Lower lobe of right lung (tissue), 2 donors: ENCODE data around the gene BMAL2. TPM values are rescaled to one million over a fixed set of nuclear protein-coding genes. Genes with fewer than 3 reads are reported as not detected.

Source experiments
- ATAC-seq, 2 donors: fragments of 200-7000 bp; cut with Tn5 transposase; one replicate each; pipeline ENCODE4 v1.9.1; 2020 to 2022; ENCODE audit warnings: mild to moderate bottlenecking in 2 of 2, moderate library complexity in 2 of 2
- DNase-seq: peaks from one replicate; pipeline ENCODE4 v3.0.0-alpha.2; 2020
- H3K27ac ChIP-seq: fragments of 200-600 bp; one replicate; pipeline ENCODE4 v1.8.0; 2022
- H3K27me3 ChIP-seq: fragments of 200-600 bp; one replicate; pipeline ENCODE4 v1.8.0; 2022; ENCODE audit warnings: low read depth
- H3K36me3 ChIP-seq: fragments of 200-600 bp; one replicate; pipeline ENCODE4 v1.8.0; 2022; ENCODE audit warnings: mild to moderate bottlenecking
- H3K4me1 ChIP-seq: fragments of 200-600 bp; one replicate; pipeline ENCODE4 v1.8.0; 2022
- H3K4me3 ChIP-seq: fragments of 200-600 bp; one replicate; pipeline ENCODE4 v1.8.0; 2022; ENCODE audit warnings: mild to moderate bottlenecking
- H3K9me3 ChIP-seq: fragments of 200-600 bp; one replicate; pipeline ENCODE4 v1.8.0; 2022
- intact Hi-C: fragments of 100-400 bp; cut with DNase I; formaldehyde crosslinking; loops from one replicate; pipeline ENCODE4 v1.11.0; 2022
- total RNA-seq: library from RNA; stranded (reverse); fragmentation: NEBNext Ultra II Directional; extraction: Animal tissue kit (Norgen Biotek cat#: 25700); gene quantifications from one replicate; pipeline ENCODE4 v1.2.1, GENCODE V29; 2021
- TF ChIP-seq, protein P1 (sequence below): fragments of 200-600 bp; IDR thresholded peaks from one replicate; pipeline ENCODE4 v1.8.0; 2022; ENCODE audit warnings: antibody characterized with exemption, mild to moderate bottlenecking
- donor health status: DM: no; HTN: yes; CAD: no; lungs with severe emphysema.

The BMAL2 gene
- total RNA-seq, 1 donor from 2014 or later = 2.6 TPM

GRCh38 chr12:27336282-27336653 lies 3.6 kb downstream of the BMAL2 start:
- no peak overlapping the region for H3K27ac ChIP-seq
- no peaks in the 10 kb centered on the region for H3K27me3 ChIP-seq
- DNase-seq (no peak), ATAC-seq (peak in 1 of 2 donors; percentile 34)
- peaks cover 21% of the 10 kb centered on the region for H3K4me1 ChIP-seq
- H3K36me3 ChIP-seq = no peaks in the 10 kb centered on the region
- H3K4me3 ChIP-seq = no peak overlapping the region
- TF ChIP-seq, protein P1, sequence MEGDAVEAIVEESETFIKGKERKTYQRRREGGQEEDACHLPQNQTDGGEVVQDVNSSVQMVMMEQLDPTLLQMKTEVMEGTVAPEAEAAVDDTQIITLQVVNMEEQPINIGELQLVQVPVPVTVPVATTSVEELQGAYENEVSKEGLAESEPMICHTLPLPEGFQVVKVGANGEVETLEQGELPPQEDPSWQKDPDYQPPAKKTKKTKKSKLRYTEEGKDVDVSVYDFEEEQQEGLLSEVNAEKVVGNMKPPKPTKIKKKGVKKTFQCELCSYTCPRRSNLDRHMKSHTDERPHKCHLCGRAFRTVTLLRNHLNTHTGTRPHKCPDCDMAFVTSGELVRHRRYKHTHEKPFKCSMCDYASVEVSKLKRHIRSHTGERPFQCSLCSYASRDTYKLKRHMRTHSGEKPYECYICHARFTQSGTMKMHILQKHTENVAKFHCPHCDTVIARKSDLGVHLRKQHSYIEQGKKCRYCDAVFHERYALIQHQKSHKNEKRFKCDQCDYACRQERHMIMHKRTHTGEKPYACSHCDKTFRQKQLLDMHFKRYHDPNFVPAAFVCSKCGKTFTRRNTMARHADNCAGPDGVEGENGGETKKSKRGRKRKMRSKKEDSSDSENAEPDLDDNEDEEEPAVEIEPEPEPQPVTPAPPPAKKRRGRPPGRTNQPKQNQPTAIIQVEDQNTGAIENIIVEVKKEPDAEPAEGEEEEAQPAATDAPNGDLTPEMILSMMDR = no peak
- intact Hi-C loops = no loop called here
- no peaks in the 10 kb centered on the region for H3K9me3 ChIP-seq

DNA sequence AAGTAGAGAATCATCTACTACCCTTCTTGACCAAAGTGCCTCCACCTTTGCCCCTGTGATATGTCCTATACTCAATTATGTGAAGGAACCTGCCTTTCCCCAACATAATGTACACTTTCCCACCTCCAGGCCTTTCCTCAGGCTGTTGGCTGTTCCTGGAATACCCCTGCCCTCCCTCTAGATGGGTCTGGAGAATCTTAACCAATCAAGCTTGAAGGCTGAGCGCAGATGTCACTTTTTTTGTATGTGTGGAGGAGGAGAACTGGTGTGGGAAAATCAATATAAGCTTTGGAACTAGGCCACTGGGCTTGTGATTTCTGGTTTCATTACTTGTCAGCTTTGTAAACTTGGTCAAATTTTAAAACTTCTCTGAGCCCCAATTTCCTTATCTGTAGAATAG lies 4.7 kb downstream of the BMAL2 start:
- no peak for DNase-seq
- Histone ChIP-seq H3K9me3 (no peaks in the 10 kb centered on the region), H3K4me3 (no peak overlapping the region), H3K4me1 (peaks cover 10% of the 10 kb centered on the region), H3K36me3 (no peaks in the 10 kb centered on the region), H3K27me3 (no peaks in the 10 kb centered on the region), H3K27ac (no peak overlapping the region)
- no peak for ATAC-seq
- TF ChIP-seq, protein P1 = no peak
- intact Hi-C loops = no loop called here

DNA sequence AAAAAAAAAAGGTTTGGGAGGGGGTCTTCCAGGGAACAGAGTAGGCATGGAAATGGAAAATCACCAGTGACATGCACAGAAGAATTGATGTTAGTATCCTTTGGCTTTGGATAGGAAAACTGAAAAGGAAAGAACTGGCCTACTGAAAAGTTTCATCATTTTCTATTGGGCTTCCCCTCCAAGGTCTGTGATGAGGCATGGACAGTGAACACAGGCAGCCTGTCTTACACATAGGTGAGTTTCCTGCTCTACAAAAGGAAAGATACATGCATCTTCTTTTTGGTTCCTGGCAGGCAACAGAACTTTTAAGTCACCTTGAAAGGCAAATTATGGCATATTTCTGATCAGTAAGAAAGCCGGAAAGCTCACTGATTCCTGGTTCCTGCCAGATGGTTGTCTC lies 5.8 kb downstream of the BMAL2 start:
- Histone ChIP-seq H3K27me3 (no peaks in the 10 kb centered on the region), H3K36me3 (no peaks in the 10 kb centered on the region), H3K4me1 (peaks cover 6% of the 10 kb centered on the region), H3K9me3 (no peaks in the 10 kb centered on the region), H3K27ac (no peak overlapping the region), H3K4me3 (no peak overlapping the region)
- DNase-seq (no peak), ATAC-seq (no peak)
- TF ChIP-seq, protein P1 = no peak
- intact Hi-C loops = no loop called here

DNA sequence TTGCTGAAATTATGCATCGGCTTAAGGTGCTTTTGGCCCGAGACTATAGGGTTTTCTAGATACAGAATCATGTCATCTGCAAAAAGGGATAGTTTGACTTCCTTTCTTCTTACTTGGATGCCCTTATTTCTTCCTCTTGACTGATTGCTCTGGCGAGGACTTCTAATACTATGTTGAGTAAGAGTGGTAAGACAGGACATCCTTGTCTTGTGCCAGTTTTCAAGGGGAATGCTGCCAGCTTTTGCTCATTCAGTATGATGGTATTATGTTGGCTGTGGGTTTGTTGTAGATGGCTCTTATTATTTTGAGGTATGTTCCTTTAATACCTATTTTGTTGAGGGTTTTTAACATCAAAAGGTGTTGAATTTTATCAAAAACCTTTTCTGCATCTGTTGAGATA lies 8.3 kb downstream of the BMAL2 start:
- Histone ChIP-seq H3K4me3 (no peak overlapping the region), H3K9me3 (no peaks in the 10 kb centered on the region), H3K27ac (no peak overlapping the region), H3K36me3 (no peaks in the 10 kb centered on the region), H3K4me1 (no peaks in the 10 kb centered on the region), H3K27me3 (no peaks in the 10 kb centered on the region)
- TF ChIP-seq, protein P1 = no peak
- DNase-seq (no peak), ATAC-seq (no peak)
- intact Hi-C loops = no loop called here

DNA sequence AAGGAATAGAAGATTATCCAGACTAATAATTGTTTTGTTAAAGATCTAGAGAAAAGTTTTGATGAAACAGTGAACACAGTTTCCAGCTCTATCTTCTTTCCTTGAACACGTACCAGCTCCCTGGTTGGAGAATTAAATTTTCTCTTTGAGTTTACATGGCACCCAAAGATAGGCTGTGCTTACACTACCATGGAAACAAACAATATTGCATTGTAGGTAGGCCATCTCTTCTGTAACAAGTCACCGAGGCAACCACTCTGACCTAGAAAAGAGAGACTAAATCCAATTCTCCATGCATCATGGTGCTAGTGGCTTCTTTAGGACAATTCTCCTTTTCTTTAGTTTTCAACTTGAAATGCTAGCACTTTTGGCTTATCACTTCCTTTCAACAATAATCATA lies 9.9 kb downstream of the BMAL2 start:
- Histone ChIP-seq H3K4me1 (no peaks in the 10 kb centered on the region), H3K9me3 (no peaks in the 10 kb centered on the region), H3K27ac (no peak overlapping the region), H3K27me3 (no peaks in the 10 kb centered on the region), H3K4me3 (no peak overlapping the region), H3K36me3 (no peaks in the 10 kb centered on the region)
- ATAC-seq (no peak), DNase-seq (no peak)
- TF ChIP-seq, protein P1 = no peak
- intact Hi-C loops = no loop called here
